ENCODE data around the gene CD101. TPM values are rescaled to one million over a fixed set of nuclear protein-coding genes. Genes with fewer than 3 reads are reported as not detected.

The CD101 gene
- polyA plus RNA-seq, 3 donors: 27.2 to 101 (median 54.7) TPM

- no peak for DNase-seq
- H3K4me2 ChIP-seq (replicated peaks; ENCODE audit: extremely low read depth, low read length, poor library complexity, severe bottlenecking): no peak overlapping the region
- intact Hi-C loops (cut with micrococcal nuclease): no loop called here
- no peaks in the 10 kb centered on the region for H3K27me3 ChIP-seq (ENCODE audit: control insufficient read depth in 2 of 2, insufficient read depth in 2 of 2, low read length in 2 of 2)
- 95% methylated on average over 4 of the region's 7 CpGs for WGBS (ENCODE audit: insufficient coverage)
- no peaks in the 10 kb centered on the region for H3K79me2 ChIP-seq (ENCODE audit: insufficient read depth, low read length)
- Mint-ChIP-seq H3K4me3 (no peak overlapping the region), H3K9me3 (no peaks in the 10 kb centered on the region), H3K27ac (no peak overlapping the region), H3K36me3 (no peaks in the 10 kb centered on the region), H3K4me1 (peaks cover 2% of the 10 kb centered on the region), H3K27me3 (ENCODE audit: low read depth in 3 of 3) (peaks cover 2 to 6% (median 3%) of the 10 kb centered on the region in 3 donors)
- no peak overlapping the region for H3K4me3 ChIP-seq (replicated peaks in 1 of 3; ENCODE audit: low read depth in 2 of 3, low read length in 3 of 3)
- H3K9me3 ChIP-seq (replicated peaks in 1 of 2; ENCODE audit: control insufficient read depth in 1 of 2, insufficient read depth in 1 of 2, low read length in 2 of 2): no peaks in the 10 kb centered on the region
- H3K9ac ChIP-seq (ENCODE audit: insufficient read depth, low read length, poor library complexity, severe bottlenecking): no peak overlapping the region
- no peak for TF ChIP-seq CTCF (IDR thresholded peaks at IDR 0.05)
- H3K27ac ChIP-seq (ENCODE audit: low read depth in 1 of 2, low read length in 2 of 2): no peak overlapping the region
- no peaks in the 10 kb centered on the region for H3K4me1 ChIP-seq (ENCODE audit: control insufficient read depth in 1 of 2, insufficient read depth in 2 of 2, low read length in 2 of 2)
- H4K20me1 ChIP-seq (ENCODE audit: insufficient read depth, low read length): no peaks in the 10 kb centered on the region
- no peaks in the 10 kb centered on the region for H3K36me3 ChIP-seq (replicated peaks in 1 of 2; ENCODE audit: control insufficient read depth in 1 of 2, insufficient read depth in 2 of 2, low read length in 2 of 2)
- H2AFZ ChIP-seq (ENCODE audit: insufficient read depth, low read depth, low read length, poor library complexity, severe bottlenecking): no peak overlapping the region
These were observed 45.2 kb upstream of the CD101 start for GRCh38 chr1:116956378-116956777.

- no peak overlapping the region for H3K4me2 ChIP-seq (replicated peaks; ENCODE audit: extremely low read depth, low read length, poor library complexity, severe bottlenecking)
- no peak overlapping the region for H3K27ac ChIP-seq (ENCODE audit: low read depth in 1 of 2, low read length in 2 of 2)
- no peaks in the 10 kb centered on the region for H3K36me3 ChIP-seq (replicated peaks in 1 of 2; ENCODE audit: control insufficient read depth in 1 of 2, insufficient read depth in 2 of 2, low read length in 2 of 2)
- no peaks in the 10 kb centered on the region for H4K20me1 ChIP-seq (ENCODE audit: insufficient read depth, low read length)
- no peaks in the 10 kb centered on the region for H3K79me2 ChIP-seq (ENCODE audit: insufficient read depth, low read length)
- no peaks in the 10 kb centered on the region for H3K4me1 Mint-ChIP-seq
- no peaks in the 10 kb centered on the region for H3K36me3 Mint-ChIP-seq
- no CpG with 5 or more reads among the region's 4 CpGs for WGBS (ENCODE audit: insufficient coverage)
- H3K9me3 ChIP-seq (replicated peaks in 1 of 2; ENCODE audit: control insufficient read depth in 1 of 2, insufficient read depth in 1 of 2, low read length in 2 of 2): no peaks in the 10 kb centered on the region
- no peak overlapping the region for H3K4me3 ChIP-seq (replicated peaks in 1 of 3; ENCODE audit: low read depth in 2 of 3, low read length in 3 of 3)
- H3K4me1 ChIP-seq (ENCODE audit: control insufficient read depth in 1 of 2, insufficient read depth in 2 of 2, low read length in 2 of 2): no peaks in the 10 kb centered on the region
- intact Hi-C loops (cut with micrococcal nuclease): no loop called here
- TF ChIP-seq CTCF (IDR thresholded peaks at IDR 0.05): no peak
- no peaks in the 10 kb centered on the region for H3K9me3 Mint-ChIP-seq
- H3K27me3 ChIP-seq (ENCODE audit: control insufficient read depth in 2 of 2, insufficient read depth in 2 of 2, low read length in 2 of 2): no peaks in the 10 kb centered on the region
- no peak overlapping the region for H3K4me3 Mint-ChIP-seq
- no peak for DNase-seq
- no peak overlapping the region for H3K27ac Mint-ChIP-seq
- H3K27me3 Mint-ChIP-seq (ENCODE audit: low read depth in 3 of 3): peaks cover 2 to 5% (median 3%) of the 10 kb centered on the region in 3 donors
- no peak overlapping the region for H2AFZ ChIP-seq (ENCODE audit: insufficient read depth, low read depth, low read length, poor library complexity, severe bottlenecking)
- no peak overlapping the region for H3K9ac ChIP-seq (ENCODE audit: insufficient read depth, low read length, poor library complexity, severe bottlenecking)
These were observed 43.9 kb upstream of the CD101 start for GRCh38 chr1:116957646-116958045.

Measured in CD14-positive monocyte (primary cell).